Endodermal cell (in vitro differentiated cells): ENCODE measurements around the gene TARS1. TPM values are rescaled to one million over a fixed set of nuclear protein-coding genes. Genes with fewer than 3 reads are reported as not detected.
A peak's percentile ranks its signal among the peaks of the same experiment; 100 is the strongest.

Experiments
- DNase-seq: peaks from one replicate; pipeline ENCODE4 v3.0.0-alpha.2; 2017
- H3K27ac ChIP-seq: 2 replicates; pipeline ENCODE4 v1.5.1; 2013; ENCODE audit warnings: mild to moderate bottlenecking, low read depth, low read length, moderate library complexity
- H3K27me3 ChIP-seq: 2 replicates; pipeline ENCODE4 v1.6.1; 2013; ENCODE audit warnings: mild to moderate bottlenecking, low read length, moderate library complexity; ENCODE audit not compliant: insufficient read depth, control insufficient read depth, poor library complexity, severe bottlenecking
- H3K36me3 ChIP-seq: 2 replicates; pipeline ENCODE4 v1.7.0; 2013; ENCODE audit warnings: mild to moderate bottlenecking, low read length, moderate library complexity; ENCODE audit not compliant: control insufficient read depth, insufficient read depth
- H3K4me1 ChIP-seq: one replicate; pipeline ENCODE4 v1.7.0; 2013; ENCODE audit warnings: low read length; ENCODE audit not compliant: control insufficient read depth, insufficient read depth
- H3K4me3 ChIP-seq: 2 replicates; pipeline ENCODE4 v1.5.1; 2013; ENCODE audit warnings: mild to moderate bottlenecking, low read length, moderate library complexity
- H3K9ac ChIP-seq: 2 replicates; pipeline ENCODE4 v1.6.1; 2013; ENCODE audit warnings: mild to moderate bottlenecking, low read length, moderate library complexity; ENCODE audit not compliant: poor library complexity, severe bottlenecking; ENCODE audit errors: extremely low read depth
- H3K9me3 ChIP-seq: 2 replicates; pipeline ENCODE4 v1.6.1; 2013; ENCODE audit warnings: mild to moderate bottlenecking, low read length, moderate library complexity; ENCODE audit not compliant: control insufficient read depth
- H3K27ac Mint-ChIP-seq: 2 replicates; pipeline ENCODE4 v1.8.0; 2020; ENCODE audit warnings: mixed read lengths
- H3K27me3 Mint-ChIP-seq: 2 replicates; pipeline ENCODE4 v1.8.0; 2021; ENCODE audit warnings: mild to moderate bottlenecking, mixed read lengths; ENCODE audit not compliant: insufficient read depth
- H3K36me3 Mint-ChIP-seq: 2 replicates; pipeline ENCODE4 v1.8.0; 2020; ENCODE audit warnings: low read depth, mixed read lengths
- H3K4me1 Mint-ChIP-seq: 2 replicates; pipeline ENCODE4 v1.8.0; 2020; ENCODE audit warnings: mixed read lengths
- H3K4me3 Mint-ChIP-seq: 2 replicates; pipeline ENCODE4 v1.8.0; 2020; ENCODE audit warnings: mild to moderate bottlenecking, moderate library complexity, mixed read lengths
- H3K9me3 Mint-ChIP-seq: 2 replicates; pipeline ENCODE4 v1.8.0; 2020; ENCODE audit warnings: mild to moderate bottlenecking, mixed read lengths
- WGBS, 2 experiments: methylation state at CpG; one replicate each; pipeline versions ENCODE4 v1.1.5 to v1.1.7; 2013; ENCODE audit warnings: missing lambda C conversion rate in 2 of 2, mixed read lengths in 1 of 2; ENCODE audit not compliant: insufficient coverage in 1 of 2, insufficient read length in 1 of 2; 5-methylcytosine and 5-hydroxymethylcytosine counted together
- total RNA-seq, 2 donors: library from RNA; stranded (reverse); fragmentation: NEBNext Ultra II Directional in 1 of 2; extraction: Animal tissue kit (Norgen Biotek cat#: 25700) in 1 of 2; gene quantifications; 2 replicates in 1 of 2; 3 replicates in 1 of 2; pipeline ENCODE4 v1.2.1, GENCODE V29; 2021
- TF ChIP-seq, protein P1 (sequence below): fragments of 200-600 bp; sonication (generic); conservative IDR thresholded peaks from 2 replicates; pipeline ENCODE4 v1.5.0; 2021; ENCODE audit warnings: antibody characterized with exemption, mild to moderate bottlenecking

TARS1 gene
- total RNA-seq, 2 donors from 2014 or later = 143 to 179 TPM

DNA sequence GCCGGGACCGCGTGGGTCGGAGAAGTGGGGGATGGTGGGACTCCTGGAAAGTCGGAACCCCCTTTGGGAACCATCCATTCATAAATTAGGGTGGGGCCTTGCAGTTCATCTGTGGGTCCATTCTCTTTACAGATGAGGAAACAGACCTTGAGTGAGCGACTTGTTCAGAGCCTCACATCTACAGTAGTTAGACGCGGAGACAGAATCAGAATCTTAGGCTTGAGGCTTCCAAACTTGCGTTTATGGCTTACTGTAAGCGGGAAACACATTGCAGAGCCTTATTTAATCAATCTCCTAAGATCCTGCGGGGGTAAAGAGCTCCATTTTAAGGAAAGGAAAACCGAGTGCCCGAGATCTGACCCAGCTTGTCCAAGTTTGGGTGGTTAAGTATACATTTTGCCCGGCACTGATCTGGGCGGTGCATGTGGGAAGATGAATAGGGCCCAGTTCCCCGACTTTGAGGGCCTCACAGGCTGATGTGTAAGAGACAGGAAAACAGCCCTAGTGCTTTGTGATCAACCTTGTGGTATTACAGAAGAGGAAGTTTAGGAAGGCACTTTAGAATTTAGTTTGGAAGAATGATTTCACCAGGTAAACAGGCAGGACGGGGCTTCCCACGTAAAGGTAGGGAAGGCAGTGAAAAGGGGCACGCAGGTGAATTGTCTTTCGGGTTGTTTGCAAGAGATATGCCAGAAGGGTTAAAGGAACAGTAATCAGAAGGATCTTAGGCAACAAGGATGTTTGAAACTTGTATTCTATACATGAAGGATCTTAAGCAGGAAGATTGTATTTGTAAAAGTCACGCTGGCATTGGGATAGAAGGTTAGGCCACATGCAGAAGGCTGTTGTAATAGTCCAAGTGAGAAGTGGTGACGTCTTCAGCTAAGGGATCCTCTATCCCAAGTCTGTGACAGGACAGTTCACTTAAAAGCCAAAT is 744 bp downstream of the TARS1 start:
- peak; percentile 65 for DNase-seq
- Mint-ChIP-seq H3K27me3 (no peaks in the 10 kb centered on the region), H3K4me3 (no peak overlapping the region), H3K36me3 (peaks cover 28% of the 10 kb centered on the region), H3K27ac (no peak overlapping the region), H3K9me3 (no peaks in the 10 kb centered on the region), H3K4me1 (peaks cover 10% of the 10 kb centered on the region)
- Histone ChIP-seq H3K9ac (peak overlapping the region; percentile 96), H3K36me3 (peaks cover 27% of the 10 kb centered on the region), H3K4me1 (no peaks in the 10 kb centered on the region), H3K27me3 (no peaks in the 10 kb centered on the region), H3K4me3 (peak overlapping the region; percentile 87), H3K27ac (peak overlapping the region; percentile 97), H3K9me3 (no peaks in the 10 kb centered on the region)
- WGBS, 2 experiments = 1% methylated on average over 7 to 22 of the region's 22 CpGs
- TF ChIP-seq, protein P1, sequence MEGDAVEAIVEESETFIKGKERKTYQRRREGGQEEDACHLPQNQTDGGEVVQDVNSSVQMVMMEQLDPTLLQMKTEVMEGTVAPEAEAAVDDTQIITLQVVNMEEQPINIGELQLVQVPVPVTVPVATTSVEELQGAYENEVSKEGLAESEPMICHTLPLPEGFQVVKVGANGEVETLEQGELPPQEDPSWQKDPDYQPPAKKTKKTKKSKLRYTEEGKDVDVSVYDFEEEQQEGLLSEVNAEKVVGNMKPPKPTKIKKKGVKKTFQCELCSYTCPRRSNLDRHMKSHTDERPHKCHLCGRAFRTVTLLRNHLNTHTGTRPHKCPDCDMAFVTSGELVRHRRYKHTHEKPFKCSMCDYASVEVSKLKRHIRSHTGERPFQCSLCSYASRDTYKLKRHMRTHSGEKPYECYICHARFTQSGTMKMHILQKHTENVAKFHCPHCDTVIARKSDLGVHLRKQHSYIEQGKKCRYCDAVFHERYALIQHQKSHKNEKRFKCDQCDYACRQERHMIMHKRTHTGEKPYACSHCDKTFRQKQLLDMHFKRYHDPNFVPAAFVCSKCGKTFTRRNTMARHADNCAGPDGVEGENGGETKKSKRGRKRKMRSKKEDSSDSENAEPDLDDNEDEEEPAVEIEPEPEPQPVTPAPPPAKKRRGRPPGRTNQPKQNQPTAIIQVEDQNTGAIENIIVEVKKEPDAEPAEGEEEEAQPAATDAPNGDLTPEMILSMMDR = no peak

DNA sequence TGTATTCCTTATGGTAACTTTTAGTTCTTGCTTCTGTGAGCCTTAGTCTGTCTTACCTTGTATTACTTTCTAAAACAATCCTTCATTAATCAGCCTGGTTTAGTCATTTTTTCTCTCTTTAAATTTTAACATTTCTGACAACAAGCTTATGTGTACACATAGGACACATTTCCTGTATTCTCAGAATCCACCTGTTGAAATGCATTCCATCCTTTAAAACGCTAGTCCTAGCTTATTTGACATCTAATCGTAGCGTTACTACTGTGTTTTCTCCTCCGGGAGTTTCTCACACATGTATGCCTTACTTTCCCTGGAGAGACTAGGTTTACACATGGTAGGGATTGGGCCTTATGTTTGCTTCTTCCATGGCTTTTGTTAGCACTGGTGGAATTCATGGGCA is 3.8 kb downstream of the TARS1 start:
- no peak overlapping the region for H3K4me3 Mint-ChIP-seq
- H3K36me3 ChIP-seq = peaks cover 54% of the 10 kb centered on the region
- DNase-seq = no peak

DNA sequence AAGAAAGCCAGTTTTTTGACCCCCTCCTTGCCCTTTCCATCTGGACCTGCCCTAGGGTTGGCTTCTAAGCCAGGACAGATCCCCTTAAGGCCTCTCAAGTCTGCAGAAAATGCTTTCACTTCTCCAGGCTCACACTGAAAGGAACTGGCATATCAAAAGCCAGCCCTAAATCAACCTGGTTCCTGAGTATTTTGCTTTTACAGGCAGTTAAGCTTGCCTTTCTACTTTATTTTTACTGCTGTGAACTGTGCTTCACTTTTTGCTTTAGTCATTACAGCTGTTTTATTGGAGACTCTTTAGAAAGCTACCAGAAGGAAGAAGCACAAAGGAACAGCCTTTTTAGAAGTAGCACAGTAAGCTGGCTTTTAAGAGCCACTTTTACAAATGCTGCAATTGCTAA is 5.0 kb downstream of the TARS1 start:
- Histone ChIP-seq H3K27ac (no peak overlapping the region), H3K9me3 (peaks cover 9% of the 10 kb centered on the region), H3K36me3 (peaks cover 66% of the 10 kb centered on the region), H3K27me3 (no peaks in the 10 kb centered on the region), H3K4me1 (no peaks in the 10 kb centered on the region), H3K4me3 (no peak overlapping the region), H3K9ac (no peak overlapping the region)
- DNase-seq = no peak
- Mint-ChIP-seq H3K36me3 (peaks cover 65% of the 10 kb centered on the region), H3K27ac (no peak overlapping the region), H3K4me3 (no peak overlapping the region), H3K9me3 (no peaks in the 10 kb centered on the region), H3K27me3 (no peaks in the 10 kb centered on the region), H3K4me1 (peaks cover 16% of the 10 kb centered on the region)
- TF ChIP-seq, protein P1 = no peak

More for the DNA sequence above, 3.8 kb downstream of the TARS1 start:
- 94 to 95% methylated on average over 4 of the region's 4 CpGs for WGBS, 2 experiments
- H3K27me3 ChIP-seq = no peaks in the 10 kb centered on the region
- peak overlapping the region; percentile 57 for H3K4me3 ChIP-seq
- H3K9ac ChIP-seq = no peak overlapping the region
- H3K27ac Mint-ChIP-seq = peak overlapping the region; percentile 76
- no peaks in the 10 kb centered on the region for H3K4me1 ChIP-seq
- H3K36me3 Mint-ChIP-seq = peaks cover 54% of the 10 kb centered on the region
- H3K27me3 Mint-ChIP-seq = no peaks in the 10 kb centered on the region
- H3K9me3 ChIP-seq = peaks cover 5% of the 10 kb centered on the region
- no peak overlapping the region for H3K27ac ChIP-seq
- TF ChIP-seq, protein P1 = no peak
- H3K4me1 Mint-ChIP-seq = peaks cover 16% of the 10 kb centered on the region
- H3K9me3 Mint-ChIP-seq = no peaks in the 10 kb centered on the region
